Osteoblast (primary cell): ENCODE data around the gene MIAT. TPM values are rescaled to one million over a fixed set of nuclear protein-coding genes. Genes with fewer than 3 reads are reported as not detected.

ENCODE experiments used
- DNase-seq: peaks from one replicate; pipeline ENCODE4 v3.0.0; 2011; ENCODE audit warnings: low spot score, mixed read lengths; ENCODE audit not compliant: insufficient read length; ENCODE audit errors: missing footprints
- H2AFZ ChIP-seq: 2 replicates; pipeline ENCODE4 v1.6.0; 2011; ENCODE audit warnings: mild to moderate bottlenecking, low read length
- H3K27ac ChIP-seq: 2 replicates; pipeline ENCODE4 v1.5.1; 2011; ENCODE audit warnings: mild to moderate bottlenecking, low read depth, low read length, moderate library complexity
- H3K27me3 ChIP-seq: 2 replicates; pipeline ENCODE4 v1.6.0; 2012; ENCODE audit warnings: mild to moderate bottlenecking, control low read depth, inconsistent platforms, low read length, moderate library complexity; ENCODE audit not compliant: insufficient read depth
- H3K36me3 ChIP-seq: 2 replicates; pipeline ENCODE4 v1.5.1; 2011; ENCODE audit warnings: mild to moderate bottlenecking, low read length, control low read depth, moderate library complexity; ENCODE audit not compliant: insufficient read depth
- H3K4me1 ChIP-seq: 2 replicates; pipeline ENCODE4 v1.5.1; 2011; ENCODE audit warnings: mild to moderate bottlenecking, low read length, control low read depth, moderate library complexity; ENCODE audit not compliant: insufficient read depth
- H3K4me2 ChIP-seq: 2 replicates; pipeline ENCODE4 v1.6.0; 2011; ENCODE audit warnings: mild to moderate bottlenecking, low read length; ENCODE audit not compliant: insufficient read depth
- H3K4me3 ChIP-seq: fragments of 200-600 bp; sonication (generic); 3 replicates; pipeline ENCODE4 v1.5.1; 2012; ENCODE audit warnings: mild to moderate bottlenecking, low read length, inconsistent platforms; ENCODE audit not compliant: insufficient read depth
- H3K79me2 ChIP-seq: 2 replicates; pipeline ENCODE4 v1.6.0; 2012; ENCODE audit warnings: mild to moderate bottlenecking, low read length, control low read depth, inconsistent platforms; ENCODE audit not compliant: insufficient read depth
- H3K9me3 ChIP-seq: 2 replicates; pipeline ENCODE4 v1.5.1; 2011; ENCODE audit warnings: low read depth, low read length, control low read depth
- H4K20me1 ChIP-seq: 2 replicates; pipeline ENCODE4 v1.6.0; 2012; ENCODE audit warnings: mild to moderate bottlenecking, low read length, control low read depth; ENCODE audit not compliant: insufficient read depth
- CTCF ChIP-seq: IDR thresholded peaks from 2 replicates; pipeline ENCODE4 v1.5.1; 2011; ENCODE audit warnings: mild to moderate bottlenecking, low read depth, low read length, moderate library complexity; ENCODE audit errors: extremely low read depth
- total RNA-seq: library from RNA; depleted of rRNA; stranded (reverse); fragments of >200 nt; gene quantifications from 2 replicates; pipeline ENCODE4 v1.2.3, GENCODE V29; 2012

The MIAT gene
- total RNA-seq, 1 donor, result 1.8 TPM

DNA sequence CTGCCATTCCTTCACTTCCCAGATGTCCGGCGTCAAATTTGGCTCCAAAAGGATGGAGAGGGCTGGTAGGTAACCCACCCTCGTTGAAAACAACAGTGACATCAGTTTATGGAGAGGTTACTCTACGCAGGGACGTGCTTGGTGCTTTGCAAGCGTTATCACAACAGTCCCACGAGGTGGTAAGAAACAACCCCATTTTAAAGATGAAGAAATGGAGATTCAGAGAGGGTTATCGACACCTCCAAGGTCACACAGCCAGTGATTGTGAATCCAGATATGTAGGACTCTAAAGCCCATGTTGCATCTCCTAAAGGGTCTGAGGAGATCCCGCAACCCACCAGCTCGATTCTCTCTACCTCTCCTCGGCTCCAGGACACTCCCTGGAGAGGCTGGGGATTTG lies 773 bp downstream of the MIAT start:
- Histone ChIP-seq H3K4me1 (peaks cover 19% of the 10 kb centered on the region), H3K79me2 (no peaks in the 10 kb centered on the region), H3K9me3 (no peaks in the 10 kb centered on the region), H3K27ac (no peak overlapping the region), H3K4me2 (peak overlapping the region; percentile 71), H2AFZ (no peak overlapping the region), H3K4me3 (peak overlapping the region; percentile 53), H3K36me3 (no peaks in the 10 kb centered on the region), H4K20me1 (no peaks in the 10 kb centered on the region), H3K27me3 (peaks cover 50% of the 10 kb centered on the region)
- no peak for TF ChIP-seq CTCF
- no peak for DNase-seq

GRCh38 chr22:26658671-26659478 lies 1.5 kb downstream of the MIAT start:
- H3K4me1 ChIP-seq, result peaks cover 19% of the 10 kb centered on the region
- H2AFZ ChIP-seq, result peak overlapping the region; percentile 82
- peaks cover 53% of the 10 kb centered on the region for H3K27me3 ChIP-seq
- peak overlapping the region; percentile 71 for H3K4me2 ChIP-seq
- H3K79me2 ChIP-seq, result no peaks in the 10 kb centered on the region
- no peak overlapping the region for H3K27ac ChIP-seq
- no peaks in the 10 kb centered on the region for H3K9me3 ChIP-seq
- no peak for TF ChIP-seq CTCF
- H4K20me1 ChIP-seq, result no peaks in the 10 kb centered on the region
- peak overlapping the region; percentile 53 for H3K4me3 ChIP-seq
- DNase-seq, result peak; percentile 96
- H3K36me3 ChIP-seq, result no peaks in the 10 kb centered on the region

- Histone ChIP-seq H3K4me3 (no peak overlapping the region), H3K36me3 (no peaks in the 10 kb centered on the region), H2AFZ (no peak overlapping the region), H3K79me2 (no peaks in the 10 kb centered on the region), H3K4me2 (no peak overlapping the region), H3K27ac (no peak overlapping the region), H4K20me1 (no peaks in the 10 kb centered on the region), H3K27me3 (peaks cover 48% of the 10 kb centered on the region), H3K9me3 (no peaks in the 10 kb centered on the region), H3K4me1 (peaks cover 23% of the 10 kb centered on the region)
- DNase-seq, result no peak
- TF ChIP-seq CTCF, result no peak
Measured at GRCh38 chr22:26660356-26660755, 3.0 kb downstream of the MIAT start.

DNA sequence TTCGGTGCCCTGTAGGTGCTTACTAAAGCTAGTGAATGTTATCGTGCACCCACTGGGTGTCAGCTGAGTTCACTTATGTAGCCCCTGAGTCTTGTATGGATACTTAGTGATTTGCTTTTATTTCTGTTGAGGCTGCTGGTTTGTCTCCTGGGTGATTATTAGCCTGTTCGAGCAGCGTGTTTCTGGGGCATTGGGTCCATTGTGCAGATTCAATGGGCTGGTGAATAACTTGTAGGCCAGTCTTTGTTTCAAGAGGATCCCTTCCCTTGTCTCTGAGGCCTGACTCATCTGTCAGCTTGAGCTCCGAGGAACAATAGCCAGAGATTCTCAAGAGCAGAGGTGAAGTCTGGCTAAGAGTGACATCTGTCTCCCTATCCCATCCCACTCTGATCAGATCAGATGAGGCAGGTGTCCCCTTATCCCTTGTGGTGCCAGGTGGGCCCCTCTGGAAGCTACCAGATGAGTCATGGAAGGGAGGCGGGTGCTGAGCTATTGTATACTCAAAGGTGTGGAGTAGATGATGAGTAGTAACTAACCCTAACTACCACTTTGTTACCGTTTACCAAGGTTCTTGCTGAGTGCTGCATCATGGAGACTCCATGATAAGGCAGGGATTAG lies 3.7 kb downstream of the MIAT start:
- Histone ChIP-seq H3K36me3 (no peaks in the 10 kb centered on the region), H3K9me3 (no peaks in the 10 kb centered on the region), H4K20me1 (no peaks in the 10 kb centered on the region), H3K4me3 (no peak overlapping the region), H2AFZ (no peak overlapping the region), H3K27me3 (peaks cover 43% of the 10 kb centered on the region), H3K79me2 (no peaks in the 10 kb centered on the region), H3K4me1 (peaks cover 30% of the 10 kb centered on the region), H3K27ac (no peak overlapping the region), H3K4me2 (no peak overlapping the region)
- TF ChIP-seq CTCF, result no peak
- DNase-seq, result no peak
